ENCODE data around the gene ZCWPW1. TPM values are rescaled to one million over a fixed set of nuclear protein-coding genes. Genes with fewer than 3 reads are reported as not detected.

ZCWPW1 gene
- total and polyA plus RNA-seq, 2 of the 8 experiments (the other 6 are each of a cell fraction or from before 2014, with no cell fraction given): 0.51 to 1.4 TPM

DNA sequence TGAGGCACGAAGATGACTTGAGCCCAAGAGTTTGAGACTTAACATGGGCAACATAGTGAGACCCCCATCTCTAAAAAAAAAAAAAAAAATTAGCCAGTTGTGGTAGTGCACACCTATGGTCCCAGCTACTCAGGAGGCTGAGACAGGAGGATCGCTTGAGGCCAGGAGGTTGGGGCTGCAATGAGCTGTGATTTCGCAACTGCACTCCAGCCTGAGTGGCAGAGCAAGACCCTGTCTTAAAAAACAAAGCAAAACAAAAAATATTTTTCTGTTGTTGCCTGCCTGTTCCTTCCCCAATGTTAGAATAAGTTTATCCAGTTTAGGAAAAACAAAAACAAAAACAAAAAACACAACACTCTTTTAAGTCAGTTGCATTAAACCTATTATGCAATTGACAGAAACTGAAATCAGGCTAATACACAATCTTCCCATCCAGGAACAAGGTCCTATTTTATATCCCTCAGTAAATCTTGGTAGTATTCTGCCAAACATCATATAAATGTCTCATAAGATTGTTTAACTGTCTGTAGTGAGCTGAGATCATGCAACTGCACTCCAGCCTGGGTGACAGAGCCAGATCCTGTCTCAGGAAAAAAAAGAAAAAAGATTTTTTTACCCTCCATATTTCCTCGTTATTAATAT lies 50.3 kb downstream of the ZCWPW1 start:
- Histone ChIP-seq H2BK20ac (ENCODE audit: low read length) (no peak overlapping the region), H3K56ac (replicated peaks; ENCODE audit: insufficient read length, low read depth, low read length) (no peak overlapping the region), H2AK5ac (ENCODE audit: low read depth, low read length) (no peak overlapping the region), H3K36me3 (ENCODE audit: control insufficient read depth in 2 of 4, insufficient read depth in 4 of 4, low read length in 3 of 4) (no peaks in the 10 kb centered on the region), H3K4ac (replicated peaks; ENCODE audit: insufficient read length, low read depth, low read length) (no peak overlapping the region), H4K5ac (ENCODE audit: insufficient read length, low read depth, low read length) (no peak overlapping the region), H2AFZ (ENCODE audit: low read length) (no peak overlapping the region), H3K27ac (ENCODE audit: low read depth, low read length) (no peak overlapping the region), H3K4me3 (ENCODE audit: extremely low read depth in 1 of 4, insufficient read depth in 2 of 4, low read depth in 3 of 4, low read length in 4 of 4) (no peak overlapping the region), H2BK12ac (ENCODE audit: low read depth, low read length) (no peak overlapping the region), H3K79me1 (ENCODE audit: low read depth, low read length) (no peaks in the 10 kb centered on the region), H3K4me2 (ENCODE audit: insufficient read depth in 1 of 2, low read depth in 2 of 2, low read length in 2 of 2) (no peak overlapping the region), H4K20me1 (replicated peaks in 1 of 2; ENCODE audit: control insufficient read depth in 1 of 2, insufficient read depth in 2 of 2, low read length in 2 of 2) (no peaks in the 10 kb centered on the region), H3K23ac (ENCODE audit: insufficient read length) (no peak overlapping the region), H3K9ac (replicated peaks in 1 of 4; ENCODE audit: extremely low read depth in 1 of 4, low read depth in 3 of 4, low read length in 3 of 4) (no peak overlapping the region), H2BK120ac (replicated peaks; ENCODE audit: low read depth, low read length) (no peak overlapping the region), H3K4me1 (replicated peaks in 1 of 4; ENCODE audit: control insufficient read depth in 3 of 4, insufficient read depth in 4 of 4, low read length in 3 of 4) (peaks cover 0 to 8% (median 4%) of the 10 kb centered on the region in 4 experiments; a peak in 3 of 7 replicates), H3K23me2 (ENCODE audit: low read depth, low read length) (0 out of 2 replicates have a peak, but pooled peaks cover under 1% of the 10 kb centered on the region), H4K8ac (ENCODE audit: extremely low read depth, insufficient read depth, low read length) (no peak overlapping the region), H4K91ac (replicated peaks; ENCODE audit: insufficient read length, low read length) (no peak overlapping the region), H3K79me2 (ENCODE audit: control insufficient read depth in 1 of 2, insufficient read depth in 2 of 2, low read length in 2 of 2) (no peaks in the 10 kb centered on the region), H2BK15ac (ENCODE audit: low read length) (no peak overlapping the region), H3K18ac (ENCODE audit: extremely low read depth, low read length) (no peak overlapping the region), H3K27me3 (replicated peaks in 1 of 4; ENCODE audit: control insufficient read depth in 3 of 4, extremely low read depth in 1 of 4, insufficient read depth in 3 of 4, low read length in 3 of 4) (peaks cover 0 to 2% (median 0%) of the 10 kb centered on the region in 4 experiments; a peak in 1 of 7 replicates), H3K14ac (ENCODE audit: insufficient read length) (no peak overlapping the region), H3K9me3 (ENCODE audit: insufficient read depth in 2 of 2, low read depth in 1 of 2, low read length in 1 of 2) (no peaks in the 10 kb centered on the region; a peak in 1 of 4 replicates), H2BK5ac (ENCODE audit: low read depth, low read length) (no peak overlapping the region)
- no peak for FAIRE-seq
- ChIA-PET POLR2A (ENCODE audit: partially characterized antibody) (interaction anchor here (1.1 kb wide), 1 partner anchor 10 kb away, joined by 3 read pairs; no protein-coding TSS in a partner anchor), CTCF (ENCODE audit: partially characterized antibody) (no interaction called here)
- DNase-seq (ENCODE audit: low read depth in 1 of 2, low spot score in 2 of 2): no peak
- 81% methylated on average over 4 of the region's 4 CpGs; no CpG with 5 or more reads in 1 of the 2 experiments for WGBS, 2 experiments (ENCODE audit: extremely low coverage in 1 of 2, insufficient coverage in 1 of 2, insufficient read length in 1 of 2, insufficient replicate concordance in 2 of 2, low coverage in 1 of 2, low lambda C conversion rate in 2 of 2, missing lambda C conversion rate in 1 of 2)
- TF ChIP-seq MAFK (IDR thresholded peaks at IDR 0.05; ENCODE audit: low read depth, low read length) (no peak), CEBPB (IDR thresholded peaks at IDR 0.05; ENCODE audit: low read depth, low read length) (peak; percentile 49; the same call in 1 of the 2 replicates)
